SK-N-SH (cell line): Measurements from ENCODE around the gene FAM117B.

ENCODE experiments used
- TF ChIP-seq, protein P1 (sequence below): IDR thresholded peaks from 2 replicates; pipeline ENCODE4 v1.6.1; 2012; ENCODE audit warnings: mild to moderate bottlenecking, low read depth, low read length, moderate library complexity
- TF ChIP-seq, protein P2 (sequence below): fragments of 200-600 bp; sonication (generic); IDR thresholded peaks from 2 replicates; pipeline ENCODE4 v1.6.1; 2017; ENCODE audit warnings: antibody characterized with exemption, mild to moderate bottlenecking, moderate library complexity

DNA sequence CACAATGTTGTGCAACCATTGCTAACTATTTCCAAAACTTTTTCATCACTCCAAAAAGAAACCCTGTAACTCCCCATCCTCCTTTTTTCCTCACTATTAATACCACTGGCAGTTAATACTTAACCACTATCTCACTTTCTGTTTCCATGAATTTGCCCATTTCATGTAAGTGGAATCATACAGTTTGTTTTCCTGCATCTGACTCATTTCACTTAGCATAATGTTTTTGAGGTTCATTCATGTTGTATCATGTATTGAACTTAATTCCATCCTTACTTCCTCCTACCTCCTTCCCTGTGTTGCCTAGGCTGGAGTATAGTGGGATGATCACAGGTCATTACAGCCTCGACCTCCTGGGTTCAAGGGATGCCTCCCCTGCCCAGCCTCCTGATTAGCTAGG, 68.3 kb downstream of the FAM117B start:
- TF ChIP-seq, protein P1, sequence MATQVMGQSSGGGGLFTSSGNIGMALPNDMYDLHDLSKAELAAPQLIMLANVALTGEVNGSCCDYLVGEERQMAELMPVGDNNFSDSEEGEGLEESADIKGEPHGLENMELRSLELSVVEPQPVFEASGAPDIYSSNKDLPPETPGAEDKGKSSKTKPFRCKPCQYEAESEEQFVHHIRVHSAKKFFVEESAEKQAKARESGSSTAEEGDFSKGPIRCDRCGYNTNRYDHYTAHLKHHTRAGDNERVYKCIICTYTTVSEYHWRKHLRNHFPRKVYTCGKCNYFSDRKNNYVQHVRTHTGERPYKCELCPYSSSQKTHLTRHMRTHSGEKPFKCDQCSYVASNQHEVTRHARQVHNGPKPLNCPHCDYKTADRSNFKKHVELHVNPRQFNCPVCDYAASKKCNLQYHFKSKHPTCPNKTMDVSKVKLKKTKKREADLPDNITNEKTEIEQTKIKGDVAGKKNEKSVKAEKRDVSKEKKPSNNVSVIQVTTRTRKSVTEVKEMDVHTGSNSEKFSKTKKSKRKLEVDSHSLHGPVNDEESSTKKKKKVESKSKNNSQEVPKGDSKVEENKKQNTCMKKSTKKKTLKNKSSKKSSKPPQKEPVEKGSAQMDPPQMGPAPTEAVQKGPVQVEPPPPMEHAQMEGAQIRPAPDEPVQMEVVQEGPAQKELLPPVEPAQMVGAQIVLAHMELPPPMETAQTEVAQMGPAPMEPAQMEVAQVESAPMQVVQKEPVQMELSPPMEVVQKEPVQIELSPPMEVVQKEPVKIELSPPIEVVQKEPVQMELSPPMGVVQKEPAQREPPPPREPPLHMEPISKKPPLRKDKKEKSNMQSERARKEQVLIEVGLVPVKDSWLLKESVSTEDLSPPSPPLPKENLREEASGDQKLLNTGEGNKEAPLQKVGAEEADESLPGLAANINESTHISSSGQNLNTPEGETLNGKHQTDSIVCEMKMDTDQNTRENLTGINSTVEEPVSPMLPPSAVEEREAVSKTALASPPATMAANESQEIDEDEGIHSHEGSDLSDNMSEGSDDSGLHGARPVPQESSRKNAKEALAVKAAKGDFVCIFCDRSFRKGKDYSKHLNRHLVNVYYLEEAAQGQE, result no peak
- TF ChIP-seq, protein P2, sequence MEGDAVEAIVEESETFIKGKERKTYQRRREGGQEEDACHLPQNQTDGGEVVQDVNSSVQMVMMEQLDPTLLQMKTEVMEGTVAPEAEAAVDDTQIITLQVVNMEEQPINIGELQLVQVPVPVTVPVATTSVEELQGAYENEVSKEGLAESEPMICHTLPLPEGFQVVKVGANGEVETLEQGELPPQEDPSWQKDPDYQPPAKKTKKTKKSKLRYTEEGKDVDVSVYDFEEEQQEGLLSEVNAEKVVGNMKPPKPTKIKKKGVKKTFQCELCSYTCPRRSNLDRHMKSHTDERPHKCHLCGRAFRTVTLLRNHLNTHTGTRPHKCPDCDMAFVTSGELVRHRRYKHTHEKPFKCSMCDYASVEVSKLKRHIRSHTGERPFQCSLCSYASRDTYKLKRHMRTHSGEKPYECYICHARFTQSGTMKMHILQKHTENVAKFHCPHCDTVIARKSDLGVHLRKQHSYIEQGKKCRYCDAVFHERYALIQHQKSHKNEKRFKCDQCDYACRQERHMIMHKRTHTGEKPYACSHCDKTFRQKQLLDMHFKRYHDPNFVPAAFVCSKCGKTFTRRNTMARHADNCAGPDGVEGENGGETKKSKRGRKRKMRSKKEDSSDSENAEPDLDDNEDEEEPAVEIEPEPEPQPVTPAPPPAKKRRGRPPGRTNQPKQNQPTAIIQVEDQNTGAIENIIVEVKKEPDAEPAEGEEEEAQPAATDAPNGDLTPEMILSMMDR, result no peak
